SIG-M5 treated with dmso at 0.1 percent for 504 hours (cell line): ENCODE results near the gene RHOB.

Experiments
- DNase-seq: peaks from one replicate; lab custom pipeline; 2025; ENCODE audit not compliant: unreplicated experiment; lab: John Stamatoyannopoulos, UW

The RHOB gene

DNA sequence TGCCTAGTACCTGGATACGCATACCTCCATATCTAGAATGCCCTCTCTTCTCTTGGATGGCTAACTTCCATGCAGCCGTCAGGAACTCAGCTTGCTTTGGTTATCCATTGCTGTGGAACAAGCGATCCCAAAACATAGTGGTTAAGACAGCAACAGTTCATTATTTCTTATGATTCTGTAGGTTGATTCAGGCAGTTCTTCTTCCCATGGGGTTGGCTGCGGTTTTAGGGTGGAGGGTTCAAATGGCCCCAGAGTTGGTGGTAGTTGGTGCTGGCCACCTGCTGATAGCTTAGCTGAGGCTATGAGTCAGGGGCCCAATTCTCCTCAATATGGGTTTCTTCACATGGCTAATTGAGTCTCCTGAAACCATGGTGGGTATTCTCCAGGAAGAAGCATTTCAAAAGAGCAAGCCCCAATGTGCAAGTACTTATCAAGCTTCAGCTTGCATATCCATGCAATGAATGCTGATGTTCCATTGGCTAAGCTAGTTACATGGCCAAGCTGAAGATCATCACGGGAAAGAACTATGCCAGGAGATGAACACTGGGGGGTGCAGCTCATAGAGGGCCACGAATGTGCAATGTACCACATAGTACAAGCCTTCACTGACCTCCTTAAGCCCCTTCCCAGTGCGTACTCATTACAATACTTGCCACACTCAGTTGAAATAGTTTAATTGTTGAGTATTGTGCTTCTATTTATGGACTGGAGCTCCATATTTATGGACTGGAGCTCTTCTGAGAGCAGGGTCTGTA, 10.0 kb upstream of the RHOB start:
- DNase-seq, result no peak

DNA sequence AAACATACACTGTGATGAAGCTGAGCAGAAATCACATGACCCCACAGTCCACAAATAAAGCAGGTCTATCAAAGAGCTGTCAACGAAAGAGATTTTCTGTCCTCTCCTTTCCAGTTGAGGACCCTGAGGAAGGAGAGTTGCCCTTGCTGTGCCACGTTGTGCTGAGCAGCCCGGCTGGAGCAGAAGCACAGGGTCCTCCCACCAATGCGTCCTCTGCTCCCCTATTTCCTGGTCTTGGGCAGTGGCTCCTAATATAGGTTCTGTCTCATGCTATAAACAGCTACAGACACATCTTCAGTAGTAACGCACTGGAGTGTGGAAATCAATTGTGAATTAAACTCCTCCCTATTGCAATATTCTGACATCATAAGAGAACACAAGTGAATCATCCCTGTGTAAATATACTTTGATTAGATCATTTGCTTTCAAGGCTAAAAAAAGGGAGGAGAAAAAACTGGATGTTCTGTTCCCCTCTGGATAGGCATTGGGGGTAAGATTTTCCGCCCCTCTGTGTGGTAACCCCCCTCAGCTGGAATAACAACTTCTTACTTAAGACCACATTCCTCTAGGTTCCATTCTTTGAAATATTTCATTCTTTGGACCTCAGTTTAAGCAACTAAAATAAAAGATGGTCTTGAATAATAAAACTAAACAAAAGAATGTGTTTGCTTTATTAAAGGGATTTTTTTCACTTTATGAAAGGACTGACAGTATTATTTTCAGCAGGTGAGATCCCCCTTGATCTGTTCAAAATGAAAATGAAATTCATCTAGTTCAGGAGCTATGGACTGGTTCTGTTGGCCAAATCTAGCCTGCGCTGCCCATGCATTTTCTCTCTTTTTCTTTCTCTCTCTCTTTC, 8.3 kb upstream of the RHOB start:
- DNase-seq, result peak; percentile 72

DNA sequence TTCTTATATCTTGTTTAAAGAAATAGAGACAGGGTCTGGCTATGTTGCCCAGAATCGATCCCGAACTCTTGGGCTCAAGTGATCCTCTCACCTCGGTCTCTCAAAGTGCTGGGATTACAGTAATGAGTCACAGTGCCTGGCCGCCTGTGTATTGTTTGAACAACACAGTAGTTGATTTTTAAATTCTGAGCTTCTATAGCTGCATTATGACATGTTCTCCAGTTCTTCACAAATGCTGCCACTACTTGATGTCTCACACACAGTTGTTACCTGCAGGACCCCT, 7.7 kb upstream of the RHOB start:
- no peak for DNase-seq

DNA sequence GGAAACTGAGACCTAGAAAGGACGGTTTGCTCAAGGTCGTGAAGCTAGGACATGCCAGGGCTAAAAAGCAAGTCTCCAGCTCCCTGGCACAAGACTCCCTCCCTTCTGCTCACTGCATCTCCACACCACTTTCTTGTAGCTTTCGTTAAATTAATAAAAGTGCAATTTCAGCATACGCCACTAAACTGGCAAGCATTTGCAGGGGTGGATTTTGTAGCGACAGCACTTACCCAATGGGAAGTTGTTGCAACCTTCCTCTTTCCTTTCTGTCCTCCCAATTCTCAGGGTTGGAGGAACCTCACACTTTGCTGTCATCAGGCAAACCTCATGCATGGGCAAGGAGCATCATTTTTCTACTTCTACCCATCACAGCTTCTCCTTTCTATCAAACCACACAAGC, 7.4 kb upstream of the RHOB start:
- DNase-seq, result peak; percentile 96

DNA sequence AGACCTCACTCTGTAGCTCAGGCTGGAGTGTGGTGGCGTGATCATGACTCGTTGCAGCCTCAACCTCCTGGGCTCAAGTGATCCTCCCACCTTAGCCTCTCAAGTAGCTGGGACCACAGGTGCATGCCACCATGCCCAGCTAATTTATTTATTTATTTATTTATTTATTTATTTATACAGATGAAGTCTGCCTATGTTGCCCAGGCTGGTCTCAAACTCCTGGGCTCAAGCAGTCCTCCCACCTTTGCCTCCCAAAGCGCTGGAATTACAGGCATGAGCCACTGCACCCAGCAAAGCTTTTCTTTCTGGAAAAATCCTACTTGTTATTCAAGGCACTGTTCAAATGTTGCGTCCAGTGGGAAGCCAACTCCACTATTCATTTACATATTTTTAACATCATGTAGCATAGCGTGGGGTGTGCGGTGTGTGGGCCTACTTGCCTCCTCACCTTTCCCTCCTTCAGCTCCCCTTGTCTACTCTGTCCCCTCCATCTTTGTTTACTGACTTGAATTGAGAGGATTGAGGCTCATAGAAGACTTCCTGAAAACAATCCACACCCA, 6.8 kb upstream of the RHOB start:
- DNase-seq, result no peak

DNA sequence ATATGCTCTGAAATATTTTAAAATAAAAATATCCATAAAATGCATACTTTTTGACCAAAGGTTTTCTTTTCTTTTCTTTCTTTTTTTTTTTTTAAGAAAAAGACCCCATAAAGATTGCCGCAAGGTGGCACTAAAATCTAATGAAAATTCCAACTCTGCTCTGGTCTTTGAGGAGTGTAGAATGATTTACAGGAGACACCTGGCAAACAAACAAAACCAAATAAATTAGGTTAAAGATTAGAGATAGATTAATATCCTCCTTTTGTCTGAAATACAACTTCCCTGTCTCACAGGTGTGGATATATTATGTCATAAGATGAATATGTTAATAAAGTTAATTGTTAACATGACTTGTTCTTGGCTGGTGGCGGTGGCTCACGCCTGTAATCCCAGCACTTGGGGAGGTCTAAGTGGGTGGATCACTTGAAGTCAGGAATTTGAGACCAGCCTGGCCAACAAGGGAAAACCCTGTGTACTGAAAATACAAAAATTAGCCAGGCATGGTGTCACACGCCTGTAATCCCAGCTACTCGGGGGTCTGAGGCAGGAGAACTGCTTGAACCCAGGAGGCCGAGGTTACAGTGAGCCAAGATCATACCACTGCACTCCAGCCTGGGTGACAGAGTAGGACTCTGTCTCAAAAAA, 3.5 kb upstream of the RHOB start:
- DNase-seq, result peak; percentile 56

DNA sequence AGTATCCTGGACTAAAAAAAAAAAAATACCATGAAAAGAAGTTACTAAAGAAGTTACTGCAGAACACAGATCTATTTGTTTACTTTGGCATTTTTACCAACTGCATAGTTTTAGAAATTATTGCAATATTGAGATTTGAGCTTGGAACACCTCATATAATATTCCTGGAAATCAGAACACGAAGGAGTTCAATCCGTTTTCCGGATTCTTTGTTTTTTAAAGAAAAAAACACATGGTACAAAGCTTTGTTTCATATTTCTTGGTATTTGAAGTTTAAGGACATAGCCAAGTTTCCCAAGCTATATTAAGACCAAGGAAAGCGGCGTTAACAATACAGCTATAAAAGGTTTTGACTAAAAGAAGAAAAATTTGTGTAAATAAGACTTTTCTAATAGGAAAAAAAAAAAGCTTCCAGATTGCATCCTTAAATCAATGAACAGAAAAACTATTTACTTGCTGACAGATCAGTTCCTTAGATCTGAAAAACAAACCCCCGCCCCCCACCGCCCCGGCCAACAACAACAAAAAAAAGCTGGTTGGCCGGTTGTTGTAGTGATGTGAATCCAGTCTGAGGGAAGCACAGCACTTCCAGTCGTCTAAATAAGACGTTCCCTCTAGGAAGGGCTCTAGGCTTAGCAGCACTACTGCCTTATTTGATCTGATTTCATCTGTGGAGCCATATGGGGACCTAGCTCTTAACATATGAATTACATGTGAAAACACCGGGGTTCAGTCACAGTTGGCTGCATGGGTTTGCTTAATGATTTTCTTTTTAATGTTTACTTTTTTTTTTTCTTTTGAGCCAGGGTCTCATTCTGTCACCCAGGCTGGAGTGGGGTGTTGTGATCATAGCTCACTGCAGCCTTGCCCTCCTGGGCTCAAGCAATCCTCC, 2.5 kb upstream of the RHOB start:
- no peak for DNase-seq

DNA sequence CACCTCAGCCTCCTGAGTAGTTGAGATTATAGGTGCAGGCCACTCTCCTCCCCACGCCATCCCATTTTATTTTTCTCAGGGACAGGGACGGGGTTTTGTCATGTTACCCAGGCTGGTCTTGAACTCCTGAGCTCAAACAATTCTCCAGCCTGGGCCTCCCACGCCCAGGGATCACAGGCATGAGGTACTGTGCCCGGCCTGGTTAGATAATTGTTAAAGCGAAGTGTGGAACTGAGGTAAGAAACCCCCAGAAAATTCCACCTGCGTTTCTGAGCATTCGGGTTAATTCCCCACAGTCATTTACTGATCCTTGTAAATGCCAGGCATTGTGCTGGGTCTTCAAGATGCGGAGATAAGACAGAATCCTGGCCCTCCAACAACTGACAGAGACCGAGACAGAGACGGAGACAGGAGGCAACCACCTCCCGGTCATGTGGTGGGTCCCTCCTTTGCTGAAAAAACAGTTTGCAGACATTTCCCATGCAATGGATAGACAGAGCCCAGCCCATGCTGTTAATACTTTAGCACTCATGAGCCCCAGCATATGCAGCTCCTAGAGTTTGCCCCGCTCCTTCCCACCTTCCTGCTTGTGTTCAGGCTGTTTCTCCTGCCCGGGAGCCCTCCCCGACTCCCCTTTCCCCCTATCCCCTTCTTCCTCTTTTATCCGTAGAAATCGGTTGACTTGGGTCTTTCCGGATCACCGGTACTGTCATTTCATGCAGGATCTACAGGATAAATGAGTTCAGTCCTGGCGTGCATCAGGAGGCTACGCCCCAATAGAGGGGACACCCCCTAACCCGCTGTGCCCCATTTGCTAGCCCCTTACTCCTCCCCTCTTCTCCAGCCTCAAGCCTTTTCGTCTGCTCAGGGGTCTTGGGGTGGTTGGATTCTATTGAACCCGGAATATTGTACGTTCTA, 1.6 kb upstream of the RHOB start:
- no peak for DNase-seq

DNA sequence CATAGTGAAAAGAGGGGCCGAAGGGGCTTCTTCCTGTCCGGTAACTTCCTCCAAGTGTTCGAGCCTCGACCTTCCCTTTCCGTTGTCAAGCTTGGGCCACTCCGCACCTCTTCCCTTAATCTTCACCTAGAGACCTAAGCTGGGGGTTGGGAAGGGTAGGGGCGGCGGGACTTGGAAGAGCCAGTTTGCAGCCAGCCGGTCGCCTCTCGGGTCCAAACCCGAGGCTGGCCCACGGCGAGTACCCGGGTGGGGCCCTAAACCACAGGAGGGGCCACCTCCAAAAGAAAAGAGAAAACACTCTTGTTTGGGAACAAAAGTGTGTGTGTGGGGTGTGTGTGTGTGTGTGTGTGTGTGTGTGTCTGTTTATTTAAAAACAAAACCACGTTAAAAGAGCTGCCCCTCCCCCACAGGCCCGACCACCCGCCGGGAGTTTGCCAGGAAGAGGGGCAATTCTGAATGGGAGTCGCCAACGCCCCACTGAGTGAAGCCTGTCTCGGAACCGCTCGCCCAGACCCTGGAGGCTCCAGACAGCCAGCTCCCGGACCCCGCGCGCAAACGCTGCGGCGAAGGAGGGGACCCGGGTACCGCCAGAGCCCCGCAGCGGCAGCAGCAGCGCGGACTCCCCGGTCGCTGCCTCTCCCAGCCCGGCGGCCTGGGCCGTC, 488 bp upstream of the RHOB start:
- DNase-seq, result no peak

DNA sequence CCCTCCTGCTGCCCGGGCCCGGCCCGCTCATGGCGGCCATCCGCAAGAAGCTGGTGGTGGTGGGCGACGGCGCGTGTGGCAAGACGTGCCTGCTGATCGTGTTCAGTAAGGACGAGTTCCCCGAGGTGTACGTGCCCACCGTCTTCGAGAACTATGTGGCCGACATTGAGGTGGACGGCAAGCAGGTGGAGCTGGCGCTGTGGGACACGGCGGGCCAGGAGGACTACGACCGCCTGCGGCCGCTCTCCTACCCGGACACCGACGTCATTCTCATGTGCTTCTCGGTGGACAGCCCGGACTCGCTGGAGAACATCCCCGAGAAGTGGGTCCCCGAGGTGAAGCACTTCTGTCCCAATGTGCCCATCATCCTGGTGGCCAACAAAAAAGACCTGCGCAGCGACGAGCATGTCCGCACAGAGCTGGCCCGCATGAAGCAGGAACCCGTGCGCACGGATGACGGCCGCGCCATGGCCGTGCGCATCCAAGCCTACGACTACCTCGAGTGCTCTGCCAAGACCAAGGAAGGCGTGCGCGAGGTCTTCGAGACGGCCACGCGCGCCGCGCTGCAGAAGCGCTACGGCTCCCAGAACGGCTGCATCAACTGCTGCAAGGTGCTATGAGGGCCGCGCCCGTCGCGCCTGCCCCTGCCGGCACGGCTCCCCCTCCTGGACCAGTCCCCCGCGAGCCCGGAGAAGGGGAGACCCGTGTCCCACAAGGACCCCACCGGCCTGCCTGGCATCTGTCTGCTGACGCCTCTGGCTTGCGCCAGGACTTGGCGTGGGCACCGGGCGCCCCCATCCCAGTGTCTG, 767 bp downstream of the RHOB start:
- no peak for DNase-seq

DNA sequence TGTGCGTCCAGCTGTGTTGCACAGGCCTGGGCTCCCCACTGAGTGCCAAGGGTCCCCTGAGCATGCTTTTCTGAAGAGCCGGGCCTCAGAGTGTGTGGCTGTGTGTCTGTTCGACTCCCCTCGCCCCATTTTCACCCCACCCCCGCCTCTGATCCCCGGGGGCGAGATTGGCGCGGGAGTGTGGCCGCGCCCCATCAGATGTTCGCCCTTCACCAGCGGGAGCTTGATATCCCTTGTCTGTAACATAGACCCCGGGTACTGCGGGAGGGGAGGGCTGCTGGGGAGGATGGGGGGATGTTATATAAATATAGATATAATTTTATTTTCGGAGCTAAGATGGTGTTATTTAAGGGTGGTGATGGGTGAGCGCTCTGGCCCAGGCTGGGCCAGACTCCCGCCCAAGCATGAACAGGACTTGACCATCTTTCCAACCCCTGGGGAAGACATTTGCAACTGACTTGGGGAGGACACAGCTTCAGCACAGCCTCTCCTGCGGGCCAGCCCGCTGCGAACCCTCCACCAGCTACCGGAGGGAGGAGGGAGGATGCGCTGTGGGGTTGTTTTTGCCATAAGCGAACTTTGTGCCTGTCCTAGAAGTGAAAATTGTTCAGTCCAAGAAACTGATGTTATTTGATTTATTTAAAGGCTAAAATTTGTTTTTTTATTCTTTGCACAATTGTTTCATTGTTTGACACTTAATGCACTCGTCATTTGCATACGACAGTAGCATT, 1.5 kb downstream of the RHOB start:
- DNase-seq, result no peak

DNA sequence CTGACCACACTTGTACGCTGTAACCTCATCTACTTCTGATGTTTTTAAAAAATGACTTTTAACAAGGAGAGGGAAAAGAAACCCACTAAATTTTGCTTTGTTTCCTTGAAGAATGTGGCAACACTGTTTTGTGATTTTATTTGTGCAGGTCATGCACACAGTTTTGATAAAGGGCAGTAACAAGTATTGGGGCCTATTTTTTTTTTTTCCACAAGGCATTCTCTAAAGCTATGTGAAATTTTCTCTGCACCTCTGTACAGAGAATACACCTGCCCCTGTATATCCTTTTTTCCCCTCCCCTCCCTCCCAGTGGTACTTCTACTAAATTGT, 2.1 kb downstream of the RHOB start:
- DNase-seq, result no peak

DNA sequence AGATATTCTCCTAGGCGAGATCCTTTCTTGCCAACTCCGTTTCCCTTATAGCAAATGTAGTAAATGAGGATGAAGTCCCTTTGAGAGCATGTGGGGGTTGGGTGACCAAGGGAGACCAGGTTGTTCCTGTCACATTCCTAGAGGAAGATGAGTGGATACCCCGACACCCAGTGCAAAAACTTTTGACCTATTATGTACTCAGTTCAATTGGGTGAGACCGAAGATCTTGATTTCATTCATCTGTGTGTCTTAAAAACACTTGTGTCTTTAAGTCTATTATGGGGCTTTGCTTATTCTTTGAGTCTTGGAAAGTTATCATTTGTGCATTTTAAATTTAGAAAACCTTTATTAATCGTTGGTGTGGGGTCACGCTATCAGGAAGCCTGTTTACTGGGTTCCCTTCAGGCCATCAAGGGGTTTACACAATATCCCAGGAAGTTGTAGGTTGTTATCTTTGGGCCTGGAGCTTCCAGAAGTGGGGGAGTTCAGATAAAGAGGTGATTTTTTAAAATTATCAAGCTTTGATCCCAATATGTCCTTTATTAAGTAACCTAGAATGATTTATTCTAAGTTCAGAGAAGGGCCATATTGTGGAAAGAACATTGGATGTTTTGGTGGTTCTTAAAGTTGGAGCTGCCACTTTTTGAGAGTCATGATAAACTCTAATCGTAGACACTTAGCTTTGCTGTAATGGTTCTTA, 2.8 kb downstream of the RHOB start:
- DNase-seq, result no peak

DNA sequence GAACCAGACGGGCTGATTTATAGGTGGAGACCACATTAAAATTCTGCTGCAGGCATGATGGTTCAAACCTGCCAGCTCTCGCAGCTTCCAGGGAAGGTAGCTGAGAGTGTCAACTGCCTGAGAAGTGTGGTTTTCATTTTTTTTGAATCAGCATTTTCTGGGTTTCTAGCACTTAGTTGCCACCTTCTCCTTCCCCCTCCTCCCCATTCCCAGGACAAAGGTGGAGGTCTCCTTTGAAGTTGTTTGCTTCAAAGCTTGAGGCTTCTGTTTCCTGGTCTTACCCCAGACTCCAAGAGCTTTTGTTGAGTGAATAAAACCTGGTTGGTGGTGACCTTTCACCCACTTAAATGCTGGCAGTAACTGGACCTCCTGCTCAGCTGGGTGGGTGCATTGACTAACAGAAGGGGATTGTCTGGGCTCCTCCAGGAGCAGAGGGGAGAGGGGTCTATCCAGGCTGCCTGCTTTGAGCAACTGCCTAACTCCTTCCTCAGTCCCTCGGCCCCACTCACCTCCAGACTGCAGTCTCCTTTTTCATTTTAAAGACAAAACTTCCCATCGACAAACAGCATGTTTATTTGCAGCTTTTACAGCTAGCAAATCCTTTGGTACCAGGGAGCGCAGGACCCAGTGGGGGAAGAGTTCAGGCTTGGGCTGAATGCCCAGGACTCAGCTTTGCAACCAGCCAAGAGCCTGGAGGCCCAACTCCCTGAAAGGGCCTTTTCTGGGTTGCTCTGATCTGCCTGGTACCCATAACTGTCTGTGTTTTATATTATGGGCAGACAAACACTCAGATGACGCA, 3.5 kb downstream of the RHOB start:
- no peak for DNase-seq

DNA sequence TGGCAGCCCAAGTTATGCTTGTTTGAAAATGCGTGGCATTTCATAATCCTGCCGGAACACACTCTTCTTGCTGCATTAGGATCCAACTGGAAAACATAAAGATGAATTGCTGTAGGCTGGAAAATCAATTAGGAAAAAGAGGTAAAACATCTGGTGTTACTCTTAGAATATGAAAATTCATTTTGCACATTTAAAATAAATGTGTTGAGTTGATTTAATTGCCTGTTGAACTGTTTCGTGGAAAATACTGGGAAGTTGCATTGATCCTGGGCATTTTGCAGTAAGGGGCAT, 4.1 kb downstream of the RHOB start:
- no peak for DNase-seq

DNA sequence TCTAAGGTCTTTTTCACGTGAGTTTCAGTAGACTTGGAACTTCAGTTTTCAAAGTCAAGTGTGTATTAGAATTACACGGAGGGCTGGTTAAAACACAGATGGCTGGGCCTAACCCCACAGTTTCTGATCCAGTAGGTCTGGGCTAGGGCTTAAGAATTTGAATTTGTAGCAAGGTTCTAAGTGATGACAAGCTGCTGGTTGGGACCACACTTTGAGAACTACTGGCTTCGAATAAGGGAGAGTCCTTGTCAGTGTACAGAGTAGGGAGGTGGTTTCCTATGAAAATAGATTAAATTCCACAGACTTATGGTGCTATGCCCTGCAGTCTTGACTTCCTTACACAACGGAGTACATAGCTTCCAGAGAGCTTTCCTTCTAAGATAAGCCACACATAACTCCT, 4.5 kb downstream of the RHOB start:
- DNase-seq, result no peak
